Measurements from ENCODE around the gene ZNF593OS. TPM values are rescaled to one million over a fixed set of nuclear protein-coding genes. Genes with fewer than 3 reads are reported as not detected.

The ZNF593OS gene
- total RNA-seq, 3 donors from 2014 or later = not detected

GRCh38 chr1:26161415-26162219 lies 10.0 kb downstream of the ZNF593OS start:
- intact Hi-C loops (cut with DNase I, micrococcal nuclease) = no loop called here
- peak; percentile 13 for TF ChIP-seq CTCF (IDR thresholded peaks at IDR 0.05)
- H3K36me3 ChIP-seq (ENCODE audit: low read depth) = no peaks in the 10 kb centered on the region
- H3K4me1 ChIP-seq (ENCODE audit: low read depth) = peaks cover 12% of the 10 kb centered on the region
- ATAC-seq (peak; percentile 69), DNase-seq (peak in 2 of 3 donors; percentile 43 to 71)
- H3K9me3 ChIP-seq = no peaks in the 10 kb centered on the region
- no peak overlapping the region for H3K4me3 ChIP-seq

- intact Hi-C loops (cut with DNase I, micrococcal nuclease) = no loop called here
- DNase-seq (no peak), ATAC-seq (no peak)
- Histone ChIP-seq H3K4me3 (no peak overlapping the region), H3K4me1 (ENCODE audit: low read depth) (peaks cover 12% of the 10 kb centered on the region), H3K36me3 (ENCODE audit: low read depth) (no peaks in the 10 kb centered on the region), H3K9me3 (no peaks in the 10 kb centered on the region)
- TF ChIP-seq CTCF (IDR thresholded peaks at IDR 0.05) = no peak
These were observed 10.9 kb downstream of the ZNF593OS start for GRCh38 chr1:26160527-26161414.

GRCh38 chr1:26159743-26160039 lies 11.9 kb downstream of the ZNF593OS start:
- H3K4me3 ChIP-seq = no peak overlapping the region
- no peak for TF ChIP-seq CTCF (IDR thresholded peaks at IDR 0.05)
- intact Hi-C loops (cut with DNase I, micrococcal nuclease) = no loop called here
- no peaks in the 10 kb centered on the region for H3K36me3 ChIP-seq (ENCODE audit: low read depth)
- no peaks in the 10 kb centered on the region for H3K9me3 ChIP-seq
- DNase-seq = no peak
- peaks cover 12% of the 10 kb centered on the region for H3K4me1 ChIP-seq (ENCODE audit: low read depth)
- ATAC-seq = no peak

GRCh38 chr1:26158908-26159742 lies 12.5 kb downstream of the ZNF593OS start, which contains the start of gene FAM110D:
Gene FAM110D (plus strand): TSS chr1:26159079. CDS start chr1:26161292, 2,213 bp downstream.
- no peaks in the 10 kb centered on the region for H3K36me3 ChIP-seq (ENCODE audit: low read depth)
- intact Hi-C loops (cut with DNase I, micrococcal nuclease) = no loop called here
- H3K4me3 ChIP-seq = no peak within 1 kb of the TSS
- ATAC-seq = no peak
- no peak for DNase-seq
- no peaks in the 10 kb centered on the region for H3K9me3 ChIP-seq
- no peak for TF ChIP-seq CTCF (IDR thresholded peaks at IDR 0.05)
- H3K4me1 ChIP-seq (ENCODE audit: low read depth) = peaks cover 12% of the 10 kb centered on the region

GRCh38 chr1:26158271-26158907 lies 13.2 kb downstream of the ZNF593OS start:
- no peak for ATAC-seq
- TF ChIP-seq CTCF (IDR thresholded peaks at IDR 0.05) = no peak
- no peak overlapping the region for H3K4me3 ChIP-seq
- peaks cover 12% of the 10 kb centered on the region for H3K4me1 ChIP-seq (ENCODE audit: low read depth)
- intact Hi-C loops (cut with DNase I, micrococcal nuclease) = no loop called here
- no peak for DNase-seq
- no peaks in the 10 kb centered on the region for H3K9me3 ChIP-seq
- H3K36me3 ChIP-seq (ENCODE audit: low read depth) = no peaks in the 10 kb centered on the region

Data from mucosa of descending colon (tissue), 3 donors.